ENCODE measurements around the gene AGPAT3.

The AGPAT3 gene

GRCh38 chr21:43825242-43825935 is 39.6 kb upstream of the AGPAT3 start:
- Histone ChIP-seq H3K36me3 (ENCODE audit: insufficient read depth, low read length) (no peaks in the 10 kb centered on the region), H3K27ac (ENCODE audit: low read depth, low read length) (no peak overlapping the region), H3K4me1 (ENCODE audit: insufficient read depth, low read length) (no peaks in the 10 kb centered on the region), H3K9me3 (ENCODE audit: insufficient read depth, low read depth, low read length) (no peaks in the 10 kb centered on the region), H3K4me3 (ENCODE audit: low read length) (no peak overlapping the region), H3K27me3 (ENCODE audit: insufficient read depth, low read length) (no peaks in the 10 kb centered on the region), H3K9ac (ENCODE audit: low read depth, low read length) (no peak overlapping the region)
- WGBS = 94% methylated on average over 24 of the region's 24 CpGs

GRCh38 chr21:43825936-43826622 is 38.9 kb upstream of the AGPAT3 start:
- H3K9ac ChIP-seq (ENCODE audit: low read depth, low read length) = no peak overlapping the region
- H3K4me1 ChIP-seq (ENCODE audit: insufficient read depth, low read length) = no peaks in the 10 kb centered on the region
- 84% methylated on average over 31 of the region's 31 CpGs for WGBS
- H3K4me3 ChIP-seq (ENCODE audit: low read length) = no peak overlapping the region
- no peaks in the 10 kb centered on the region for H3K27me3 ChIP-seq (ENCODE audit: insufficient read depth, low read length)
- no peaks in the 10 kb centered on the region for H3K9me3 ChIP-seq (ENCODE audit: insufficient read depth, low read depth, low read length)
- no peaks in the 10 kb centered on the region for H3K36me3 ChIP-seq (ENCODE audit: insufficient read depth, low read length)
- no peak overlapping the region for H3K27ac ChIP-seq (ENCODE audit: low read depth, low read length)

GRCh38 chr21:43826623-43826974 is 38.4 kb upstream of the AGPAT3 start:
- Histone ChIP-seq H3K4me3 (ENCODE audit: low read length) (no peak overlapping the region), H3K9ac (ENCODE audit: low read depth, low read length) (no peak overlapping the region), H3K4me1 (ENCODE audit: insufficient read depth, low read length) (no peaks in the 10 kb centered on the region), H3K27me3 (ENCODE audit: insufficient read depth, low read length) (no peaks in the 10 kb centered on the region), H3K27ac (ENCODE audit: low read depth, low read length) (no peak overlapping the region), H3K36me3 (ENCODE audit: insufficient read depth, low read length) (no peaks in the 10 kb centered on the region), H3K9me3 (ENCODE audit: insufficient read depth, low read depth, low read length) (no peaks in the 10 kb centered on the region)
- WGBS = 90% methylated on average over 8 of the region's 8 CpGs

DNA sequence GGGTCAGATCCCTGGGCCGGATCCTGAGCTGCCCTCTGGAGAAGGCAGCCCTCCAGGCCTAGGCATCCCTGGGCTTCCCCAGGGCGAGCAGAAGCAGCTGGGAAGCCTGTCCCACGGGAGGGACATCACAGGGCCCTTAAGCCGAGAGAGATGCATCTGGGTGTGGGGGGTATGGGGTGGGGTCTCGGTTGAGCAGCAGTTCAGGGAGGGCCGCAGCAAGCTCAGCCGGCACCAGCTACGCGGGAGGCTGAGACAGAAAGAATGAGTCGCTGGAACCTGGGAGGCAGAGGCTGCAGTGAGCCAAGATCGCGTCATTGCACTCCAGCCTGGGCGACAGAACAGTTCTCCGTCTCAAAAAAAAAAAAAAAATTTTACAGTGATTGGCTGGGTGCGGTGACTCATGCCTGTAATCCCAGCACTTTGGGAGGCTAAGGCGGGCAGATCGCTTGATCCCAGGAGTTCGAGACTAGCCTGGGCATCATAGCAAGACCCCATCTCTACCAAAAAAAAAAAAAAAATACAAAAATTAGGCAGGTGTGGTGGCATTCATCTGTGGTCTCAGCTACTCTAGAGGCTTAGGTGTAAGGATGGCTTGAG is 37.9 kb upstream of the AGPAT3 start:
- Histone ChIP-seq H3K27me3 (ENCODE audit: insufficient read depth, low read length) (no peaks in the 10 kb centered on the region), H3K36me3 (ENCODE audit: insufficient read depth, low read length) (no peaks in the 10 kb centered on the region), H3K9me3 (ENCODE audit: insufficient read depth, low read depth, low read length) (no peaks in the 10 kb centered on the region), H3K9ac (ENCODE audit: low read depth, low read length) (no peak overlapping the region), H3K4me3 (ENCODE audit: low read length) (no peak overlapping the region), H3K27ac (ENCODE audit: low read depth, low read length) (no peak overlapping the region), H3K4me1 (ENCODE audit: insufficient read depth, low read length) (no peaks in the 10 kb centered on the region)
- 93% methylated on average over 18 of the region's 18 CpGs for WGBS

- Histone ChIP-seq H3K36me3 (ENCODE audit: insufficient read depth, low read length) (no peaks in the 10 kb centered on the region), H3K9ac (ENCODE audit: low read depth, low read length) (no peak overlapping the region), H3K4me3 (ENCODE audit: low read length) (no peak overlapping the region), H3K4me1 (ENCODE audit: insufficient read depth, low read length) (no peaks in the 10 kb centered on the region), H3K9me3 (ENCODE audit: insufficient read depth, low read depth, low read length) (no peaks in the 10 kb centered on the region), H3K27ac (ENCODE audit: low read depth, low read length) (no peak overlapping the region), H3K27me3 (ENCODE audit: insufficient read depth, low read length) (no peaks in the 10 kb centered on the region)
- WGBS = 88% methylated on average over 12 of the region's 12 CpGs
These were observed 35.9 kb upstream of the AGPAT3 start for GRCh38 chr21:43829161-43829560.

- WGBS = 87% methylated on average over 22 of the region's 22 CpGs
- Histone ChIP-seq H3K27me3 (ENCODE audit: insufficient read depth, low read length) (no peaks in the 10 kb centered on the region), H3K9ac (ENCODE audit: low read depth, low read length) (no peak overlapping the region), H3K4me3 (ENCODE audit: low read length) (no peak overlapping the region), H3K27ac (ENCODE audit: low read depth, low read length) (no peak overlapping the region), H3K4me1 (ENCODE audit: insufficient read depth, low read length) (no peaks in the 10 kb centered on the region), H3K36me3 (ENCODE audit: insufficient read depth, low read length) (no peaks in the 10 kb centered on the region), H3K9me3 (ENCODE audit: insufficient read depth, low read depth, low read length) (no peaks in the 10 kb centered on the region)
These were observed 35.4 kb upstream of the AGPAT3 start for GRCh38 chr21:43829575-43830119.

DNA sequence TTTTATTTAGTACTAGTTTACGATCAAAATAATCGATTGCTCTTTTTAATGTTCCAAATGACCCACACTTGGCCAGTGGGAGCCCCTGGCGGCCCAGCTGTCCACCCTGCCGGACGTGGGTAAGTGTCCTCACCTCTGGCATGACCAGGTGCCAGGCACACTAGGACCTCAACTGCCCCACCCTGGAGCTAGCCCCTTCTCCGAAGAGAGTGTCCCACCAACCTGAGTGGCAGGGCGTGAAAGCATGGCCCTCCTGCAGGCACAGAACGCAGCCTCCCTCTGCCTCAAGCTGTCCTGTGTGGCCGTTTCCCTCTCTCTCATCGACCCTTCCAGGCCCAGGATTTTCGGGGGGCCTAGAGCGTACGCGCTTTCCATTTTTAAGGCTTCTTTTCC is 32.9 kb upstream of the AGPAT3 start:
- Histone ChIP-seq H3K27me3 (ENCODE audit: insufficient read depth, low read length) (no peaks in the 10 kb centered on the region), H3K4me3 (ENCODE audit: low read length) (no peak overlapping the region), H3K9me3 (ENCODE audit: insufficient read depth, low read depth, low read length) (no peaks in the 10 kb centered on the region), H3K9ac (ENCODE audit: low read depth, low read length) (no peak overlapping the region), H3K27ac (ENCODE audit: low read depth, low read length) (no peak overlapping the region), H3K4me1 (ENCODE audit: insufficient read depth, low read length) (no peaks in the 10 kb centered on the region), H3K36me3 (ENCODE audit: insufficient read depth, low read length) (no peaks in the 10 kb centered on the region)
- WGBS = 92% methylated on average over 14 of the region's 14 CpGs

DNA sequence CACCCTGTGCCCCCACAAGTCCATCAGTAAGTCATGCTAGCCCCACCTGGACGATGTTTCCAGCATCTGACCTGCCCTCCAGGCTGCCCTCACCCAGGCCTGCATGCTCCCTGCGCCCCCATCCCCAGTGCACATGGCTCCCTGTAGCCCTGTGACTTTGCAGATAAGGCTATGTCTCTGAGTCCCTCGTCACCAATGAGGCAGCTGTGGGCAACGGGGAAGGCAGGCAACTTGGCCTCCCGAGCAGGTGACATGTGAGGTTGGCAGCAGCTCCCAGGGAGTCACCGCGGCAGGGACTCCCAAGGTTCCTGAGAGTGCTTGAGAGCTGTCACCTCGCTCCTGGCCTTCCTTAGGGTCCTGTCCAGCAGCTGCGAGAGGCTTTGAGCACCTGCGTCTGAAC is 32.4 kb upstream of the AGPAT3 start:
- whole genome bisulfite sequencing = 91% methylated on average over 10 of the region's 10 CpGs
- no peak overlapping the region for H3K9ac ChIP-seq (ENCODE audit: low read depth, low read length)
- no peaks in the 10 kb centered on the region for H3K4me1 ChIP-seq (ENCODE audit: insufficient read depth, low read length)
- H3K4me3 ChIP-seq (ENCODE audit: low read length) = no peak overlapping the region
- H3K27ac ChIP-seq (ENCODE audit: low read depth, low read length) = no peak overlapping the region
- H3K36me3 ChIP-seq (ENCODE audit: insufficient read depth, low read length) = no peaks in the 10 kb centered on the region
- H3K9me3 ChIP-seq (ENCODE audit: insufficient read depth, low read depth, low read length) = no peaks in the 10 kb centered on the region
- H3K27me3 ChIP-seq (ENCODE audit: insufficient read depth, low read length) = no peaks in the 10 kb centered on the region

GRCh38 chr21:43834146-43834905 is 30.7 kb upstream of the AGPAT3 start:
- Histone ChIP-seq H3K4me1 (ENCODE audit: insufficient read depth, low read length) (no peaks in the 10 kb centered on the region), H3K27me3 (ENCODE audit: insufficient read depth, low read length) (no peaks in the 10 kb centered on the region), H3K9ac (ENCODE audit: low read depth, low read length) (no peak overlapping the region), H3K36me3 (ENCODE audit: insufficient read depth, low read length) (no peaks in the 10 kb centered on the region), H3K27ac (ENCODE audit: low read depth, low read length) (no peak overlapping the region), H3K4me3 (ENCODE audit: low read length) (no peak overlapping the region), H3K9me3 (ENCODE audit: insufficient read depth, low read depth, low read length) (no peaks in the 10 kb centered on the region)
- WGBS = 94% methylated on average over 30 of the region's 30 CpGs

DNA sequence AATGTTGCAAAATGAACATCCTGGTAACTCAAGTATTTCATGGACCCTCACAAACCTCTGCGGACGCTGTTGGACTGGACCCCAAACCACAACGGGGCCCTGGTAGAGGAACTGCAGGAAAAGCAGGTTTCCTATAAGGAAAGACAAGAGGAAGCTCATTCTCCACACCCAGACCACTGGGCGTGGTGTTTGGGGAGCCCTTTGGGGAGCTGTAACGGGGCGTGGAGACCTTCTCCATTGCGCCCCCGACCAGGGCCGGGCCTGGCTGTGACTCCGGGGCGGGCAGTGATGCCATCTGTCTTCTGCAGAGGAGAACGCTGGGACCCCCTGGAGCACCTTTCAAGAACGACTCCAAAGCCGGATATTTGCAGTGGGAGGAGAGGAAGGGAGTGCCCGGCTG is 30.0 kb upstream of the AGPAT3 start:
- Histone ChIP-seq H3K4me1 (ENCODE audit: insufficient read depth, low read length) (no peaks in the 10 kb centered on the region), H3K27me3 (ENCODE audit: insufficient read depth, low read length) (no peaks in the 10 kb centered on the region), H3K9me3 (ENCODE audit: insufficient read depth, low read depth, low read length) (no peaks in the 10 kb centered on the region), H3K36me3 (ENCODE audit: insufficient read depth, low read length) (no peaks in the 10 kb centered on the region), H3K9ac (ENCODE audit: low read depth, low read length) (no peak overlapping the region), H3K4me3 (ENCODE audit: low read length) (no peak overlapping the region), H3K27ac (ENCODE audit: low read depth, low read length) (no peak overlapping the region)
- WGBS = 85% methylated on average over 15 of the region's 15 CpGs

GRCh38 chr21:43835861-43836260 is 29.2 kb upstream of the AGPAT3 start:
- 93% methylated on average over 6 of the region's 6 CpGs for WGBS
- no peaks in the 10 kb centered on the region for H3K9me3 ChIP-seq (ENCODE audit: insufficient read depth, low read depth, low read length)
- no peaks in the 10 kb centered on the region for H3K4me1 ChIP-seq (ENCODE audit: insufficient read depth, low read length)
- no peak overlapping the region for H3K27ac ChIP-seq (ENCODE audit: low read depth, low read length)
- no peak overlapping the region for H3K4me3 ChIP-seq (ENCODE audit: low read length)
- no peak overlapping the region for H3K9ac ChIP-seq (ENCODE audit: low read depth, low read length)
- no peaks in the 10 kb centered on the region for H3K27me3 ChIP-seq (ENCODE audit: insufficient read depth, low read length)
- H3K36me3 ChIP-seq (ENCODE audit: insufficient read depth, low read length) = no peaks in the 10 kb centered on the region

Data from HUES64 (cell line).